ENCODE data around the gene DNHD1. TPM values are rescaled to one million over a fixed set of nuclear protein-coding genes. Genes with fewer than 3 reads are reported as not detected.

DNHD1 gene
- total and polyA plus RNA-seq, 2 of the 13 experiments (the other 11 are each of a cell fraction or from before 2014, with no cell fraction given): 2.7 to 9.3 TPM

GRCh38 chr11:6481924-6482275, 15.2 kb upstream of the DNHD1 start (continued):
- TF ChIP-seq RFXAP (CRISPR knock-in tag; IDR thresholded peaks at IDR 0.05; ENCODE audit: borderline replicate concordance) (no peak), KDM2A (CRISPR knock-in tag; IDR thresholded peaks at IDR 0.05; ENCODE audit: borderline replicate concordance, low read depth) (no peak), DMTF1 (CRISPR knock-in tag; IDR thresholded peaks at IDR 0.05) (no peak), ZNF160 (CRISPR knock-in tag; IDR thresholded peaks at IDR 0.05) (0 out of 2 replicates have a peak, but pooled peaks have one; percentile 32), HES4 (CRISPR knock-in tag; IDR thresholded peaks at IDR 0.05; ENCODE audit: borderline replicate concordance) (no peak), ZNF761 (CRISPR knock-in tag; conservative IDR thresholded peaks at IDR 0.05) (no peak; the same call in 1 of the 2 replicates), IRF2 (CRISPR knock-in tag; IDR thresholded peaks at IDR 0.05) (no peak), ZFP90 (CRISPR knock-in tag; IDR thresholded peaks at IDR 0.05; ENCODE audit: borderline replicate concordance) (peak; percentile 25; the same call in 1 of the 2 replicates), ZNF263 (CRISPR knock-in tag; IDR thresholded peaks at IDR 0.05) (no peak), ZNF484 (CRISPR knock-in tag; IDR thresholded peaks at IDR 0.05; ENCODE audit: borderline replicate concordance, low read depth) (no peak), NFE2L1 (CRISPR knock-in tag; IDR thresholded peaks at IDR 0.05; ENCODE audit: borderline replicate concordance) (no peak), IRF1 (CRISPR knock-in tag; IDR thresholded peaks at IDR 0.05; ENCODE audit: low read depth) (no peak), GTF3A (CRISPR knock-in tag; conservative IDR thresholded peaks at IDR 0.05) (no peak), ZKSCAN8 (CRISPR knock-in tag; IDR thresholded peaks at IDR 0.05; ENCODE audit: borderline replicate concordance) (no peak), SRF (IDR thresholded peaks at IDR 0.05; ENCODE audit: low read depth, low read length) (no peak), NAIF1 (CRISPR knock-in tag; IDR thresholded peaks at IDR 0.05; ENCODE audit: borderline replicate concordance) (no peak)
- TF ChIP-seq, protein P1, sequence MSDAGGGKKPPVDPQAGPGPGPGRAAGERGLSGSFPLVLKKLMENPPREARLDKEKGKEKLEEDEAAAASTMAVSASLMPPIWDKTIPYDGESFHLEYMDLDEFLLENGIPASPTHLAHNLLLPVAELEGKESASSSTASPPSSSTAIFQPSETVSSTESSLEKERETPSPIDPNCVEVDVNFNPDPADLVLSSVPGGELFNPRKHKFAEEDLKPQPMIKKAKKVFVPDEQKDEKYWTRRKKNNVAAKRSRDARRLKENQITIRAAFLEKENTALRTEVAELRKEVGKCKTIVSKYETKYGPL (CRISPR knock-in tag; IDR thresholded peaks at IDR 0.05): no peak
- TF ChIP-seq, protein P2, sequence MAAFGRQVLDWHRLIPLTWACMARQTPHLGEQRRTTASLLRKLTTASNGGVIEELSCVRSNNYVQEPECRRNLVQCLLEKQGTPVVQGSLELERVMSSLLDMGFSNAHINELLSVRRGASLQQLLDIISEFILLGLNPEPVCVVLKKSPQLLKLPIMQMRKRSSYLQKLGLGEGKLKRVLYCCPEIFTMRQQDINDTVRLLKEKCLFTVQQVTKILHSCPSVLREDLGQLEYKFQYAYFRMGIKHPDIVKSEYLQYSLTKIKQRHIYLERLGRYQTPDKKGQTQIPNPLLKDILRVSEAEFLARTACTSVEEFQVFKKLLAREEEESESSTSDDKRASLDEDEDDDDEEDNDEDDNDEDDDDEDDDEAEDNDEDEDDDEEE (CRISPR knock-in tag; IDR thresholded peaks at IDR 0.05): no peak
- TF ChIP-seq, protein P3, sequence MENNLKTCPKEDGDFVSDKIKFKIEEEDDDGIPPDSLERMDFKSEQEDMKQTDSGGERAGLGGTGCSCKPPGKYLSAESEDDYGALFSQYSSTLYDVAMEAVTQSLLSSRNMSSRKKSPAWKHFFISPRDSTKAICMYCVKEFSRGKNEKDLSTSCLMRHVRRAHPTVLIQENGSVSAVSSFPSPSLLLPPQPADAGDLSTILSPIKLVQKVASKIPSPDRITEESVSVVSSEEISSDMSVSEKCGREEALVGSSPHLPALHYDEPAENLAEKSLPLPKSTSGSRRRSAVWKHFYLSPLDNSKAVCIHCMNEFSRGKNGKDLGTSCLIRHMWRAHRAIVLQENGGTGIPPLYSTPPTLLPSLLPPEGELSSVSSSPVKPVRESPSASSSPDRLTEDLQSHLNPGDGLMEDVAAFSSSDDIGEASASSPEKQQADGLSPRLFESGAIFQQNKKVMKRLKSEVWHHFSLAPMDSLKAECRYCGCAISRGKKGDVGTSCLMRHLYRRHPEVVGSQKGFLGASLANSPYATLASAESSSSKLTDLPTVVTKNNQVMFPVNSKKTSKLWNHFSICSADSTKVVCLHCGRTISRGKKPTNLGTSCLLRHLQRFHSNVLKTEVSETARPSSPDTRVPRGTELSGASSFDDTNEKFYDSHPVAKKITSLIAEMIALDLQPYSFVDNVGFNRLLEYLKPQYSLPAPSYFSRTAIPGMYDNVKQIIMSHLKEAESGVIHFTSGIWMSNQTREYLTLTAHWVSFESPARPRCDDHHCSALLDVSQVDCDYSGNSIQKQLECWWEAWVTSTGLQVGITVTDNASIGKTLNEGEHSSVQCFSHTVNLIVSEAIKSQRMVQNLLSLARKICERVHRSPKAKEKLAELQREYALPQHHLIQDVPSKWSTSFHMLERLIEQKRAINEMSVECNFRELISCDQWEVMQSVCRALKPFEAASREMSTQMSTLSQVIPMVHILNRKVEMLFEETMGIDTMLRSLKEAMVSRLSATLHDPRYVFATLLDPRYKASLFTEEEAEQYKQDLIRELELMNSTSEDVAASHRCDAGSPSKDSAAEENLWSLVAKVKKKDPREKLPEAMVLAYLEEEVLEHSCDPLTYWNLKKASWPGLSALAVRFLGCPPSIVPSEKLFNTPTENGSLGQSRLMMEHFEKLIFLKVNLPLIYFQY (CRISPR knock-in tag; IDR thresholded peaks at IDR 0.05; ENCODE audit: borderline replicate concordance): no peak
- TF ChIP-seq, protein P4, sequence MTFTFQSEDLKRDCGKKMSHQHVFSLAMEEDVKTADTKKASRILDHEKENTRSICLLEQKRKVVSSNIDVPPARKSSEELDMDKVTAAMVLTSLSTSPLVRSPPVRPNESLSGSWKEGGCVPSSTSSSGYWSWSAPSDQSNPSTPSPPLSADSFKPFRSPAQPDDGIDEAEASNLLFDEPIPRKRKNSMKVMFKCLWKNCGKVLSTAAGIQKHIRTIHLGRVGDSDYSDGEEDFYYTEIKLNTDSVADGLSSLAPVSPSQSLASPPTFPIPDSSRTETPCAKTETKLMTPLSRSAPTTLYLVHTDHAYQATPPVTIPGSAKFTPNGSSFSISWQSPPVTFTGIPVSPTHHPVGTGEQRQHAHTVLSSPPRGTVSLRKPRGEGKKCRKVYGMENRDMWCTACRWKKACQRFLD (CRISPR knock-in tag; IDR thresholded peaks at IDR 0.05; ENCODE audit: borderline replicate concordance): no peak

All from HepG2 (cell line).